Sciatic nerve (tissue), 2 donors: ENCODE measurements around the gene DUS2. TPM values are rescaled to one million over a fixed set of nuclear protein-coding genes. Genes with fewer than 3 reads are reported as not detected.

Source experiments
- ATAC-seq: fragments of 200-7000 bp; cut with Tn5 transposase; one replicate; pipeline ENCODE4 v1.9.1; 2020; ENCODE audit warnings: mild to moderate bottlenecking, moderate library complexity
- DNase-seq: peaks from one replicate; pipeline ENCODE4 v3.0.0-alpha.2; 2020; ENCODE audit warnings: low spot score
- intact Hi-C: fragments of 100-400 bp; cut with DNase I; formaldehyde crosslinking; loops from one replicate; pipeline ENCODE4 v1.14.2; 2022
- total RNA-seq: library from RNA; stranded (reverse); fragmentation: NEBNext Ultra II Directional; extraction: Animal tissue kit (Norgen Biotek cat#: 25700); gene quantifications from one replicate; pipeline ENCODE4 v1.2.1, GENCODE V29; 2021
- donor health status: DM: no; HTN: no; CAD: no.
- donor health status: DM: no; HTN: no; CAD: no.

Gene DUS2
- total RNA-seq, 1 donor from 2014 or later, result 14.7 TPM

GRCh38 chr16:68035227-68035626, 12.1 kb downstream of the DUS2 start:
- DNase-seq (no peak), ATAC-seq (no peak)
- intact Hi-C loops, result no loop called here

- intact Hi-C loops, result no loop called here
- DNase-seq, result no peak
- ATAC-seq, result no peak
Measured at GRCh38 chr16:68037841-68038597, 14.9 kb downstream of the DUS2 start.

GRCh38 chr16:68040506-68041288, 17.6 kb downstream of the DUS2 start:
- ATAC-seq, result peak; percentile 91
- intact Hi-C loops, result loop anchor here (5.0 kb wide), 1 partner anchor 213 kb away; no protein-coding TSS in a partner anchor
- DNase-seq, result peak; percentile 90

GRCh38 chr16:68041783-68042182, 18.7 kb downstream of the DUS2 start:
- ATAC-seq (no peak), DNase-seq (no peak)
- intact Hi-C loops, result loop anchor here (5.0 kb wide), 1 partner anchor 214 kb away; no protein-coding TSS in a partner anchor

GRCh38 chr16:68046106-68046505, 23.0 kb downstream of the DUS2 start:
- intact Hi-C loops, result no loop called here
- DNase-seq, result no peak
- ATAC-seq, result no peak

GRCh38 chr16:68047987-68048386, 24.9 kb downstream of the DUS2 start:
- intact Hi-C loops, result no loop called here
- ATAC-seq, result no peak
- DNase-seq, result no peak

- ATAC-seq (no peak), DNase-seq (no peak)
- intact Hi-C loops, result no loop called here
Measured at GRCh38 chr16:68049449-68049848, 26.4 kb downstream of the DUS2 start.

- DNase-seq, result peak; percentile 17
- intact Hi-C loops, result no loop called here
- ATAC-seq, result no peak
Measured at GRCh38 chr16:68055395-68055794, 32.3 kb downstream of the DUS2 start.

GRCh38 chr16:68059804-68060203, 36.7 kb downstream of the DUS2 start:
- ATAC-seq (no peak), DNase-seq (no peak)
- intact Hi-C loops, result no loop called here

GRCh38 chr16:68061396-68061795, 38.3 kb downstream of the DUS2 start:
- ATAC-seq, result no peak
- DNase-seq, result no peak
- intact Hi-C loops, result no loop called here

- ATAC-seq (no peak), DNase-seq (no peak)
- intact Hi-C loops, result no loop called here
Measured at GRCh38 chr16:68062910-68063393, 39.9 kb downstream of the DUS2 start.

- DNase-seq (peak; percentile 86), ATAC-seq (peak; percentile 82)
- intact Hi-C loops, result no loop called here
Measured at GRCh38 chr16:68064791-68065365, 41.8 kb downstream of the DUS2 start.

GRCh38 chr16:68065716-68066305, 42.7 kb downstream of the DUS2 start:
- peak; percentile 36 for DNase-seq
- intact Hi-C loops, result no loop called here
- peak; percentile 84 for ATAC-seq

- no peak for ATAC-seq
- no peak for DNase-seq
- intact Hi-C loops, result no loop called here
Measured at GRCh38 chr16:68066763-68067162, 43.7 kb downstream of the DUS2 start.

- DNase-seq, result no peak
- ATAC-seq, result no peak
- intact Hi-C loops, result no loop called here
Measured at GRCh38 chr16:68068926-68069325, 45.8 kb downstream of the DUS2 start.

GRCh38 chr16:68069511-68070248, 46.6 kb downstream of the DUS2 start:
- intact Hi-C loops, result no loop called here
- DNase-seq (no peak), ATAC-seq (no peak)

GRCh38 chr16:68070249-68070730, 47.2 kb downstream of the DUS2 start:
- DNase-seq (no peak), ATAC-seq (no peak)
- intact Hi-C loops, result no loop called here

GRCh38 chr16:68070806-68071517, 47.9 kb downstream of the DUS2 start:
- intact Hi-C loops, result no loop called here
- DNase-seq, result no peak
- ATAC-seq, result no peak
